Measurements from ENCODE around the gene MARCHF2.

MARCHF2 gene

DNA sequence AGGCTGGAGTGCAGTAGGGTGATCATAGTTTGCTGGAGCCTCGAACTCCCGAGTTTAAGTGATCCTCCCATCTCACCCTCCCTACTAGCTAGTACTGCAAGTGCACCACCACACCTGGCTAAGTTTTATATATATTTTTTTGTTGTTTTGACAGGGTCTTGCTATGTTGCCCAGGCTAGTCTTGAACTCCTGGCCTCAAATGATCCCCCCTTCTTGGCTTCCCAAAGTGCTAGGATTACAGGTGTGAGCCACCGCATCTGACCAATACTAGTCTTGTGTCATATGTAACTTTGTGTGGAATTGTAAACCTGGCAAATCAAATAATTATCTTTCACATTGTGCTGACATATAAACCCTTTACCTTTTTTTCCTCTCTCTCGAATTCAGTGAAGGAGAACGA is 41.9 kb downstream of the MARCHF2 start:
- no peak for DNase-seq

DNA sequence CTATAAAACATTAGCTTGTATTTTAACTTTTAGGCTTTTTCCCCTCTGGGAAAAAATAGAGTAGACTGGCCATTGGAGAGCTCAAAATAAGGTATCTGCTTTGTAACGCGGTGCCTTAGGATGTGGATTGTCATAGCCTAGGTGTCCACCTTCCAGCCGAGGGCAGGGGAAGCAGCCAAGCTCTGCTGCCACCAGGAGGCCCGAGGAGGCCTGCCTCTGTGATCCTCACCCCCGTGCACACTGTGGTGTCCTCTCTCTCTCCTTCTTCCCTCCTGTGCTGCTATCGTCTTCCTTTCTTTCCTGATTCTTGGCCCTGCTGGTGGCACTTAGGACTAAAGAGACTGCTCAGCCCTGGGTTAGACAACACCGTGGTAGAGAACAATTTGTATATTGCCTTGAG is 43.0 kb downstream of the MARCHF2 start:
- no peak for DNase-seq

DNA sequence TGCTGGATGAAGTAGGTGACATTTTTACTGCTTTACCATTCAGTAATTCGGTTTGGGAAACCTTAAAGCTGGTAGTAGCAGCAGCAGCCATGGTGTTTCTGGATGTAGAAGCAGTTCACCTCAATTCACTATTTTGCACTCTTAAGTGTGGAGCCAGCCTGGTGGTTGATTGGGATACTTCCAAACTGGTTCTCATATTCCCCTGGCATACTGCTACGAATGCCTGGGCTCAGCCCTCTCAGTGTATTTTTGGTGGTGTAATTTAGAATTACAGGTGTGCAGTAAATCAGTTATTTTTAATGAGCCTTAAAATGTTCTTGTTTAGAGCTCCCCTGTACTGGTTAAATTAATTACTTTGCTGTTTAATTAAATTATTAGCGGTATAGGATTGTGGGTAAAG is 44.1 kb downstream of the MARCHF2 start:
- no peak for DNase-seq

DNA sequence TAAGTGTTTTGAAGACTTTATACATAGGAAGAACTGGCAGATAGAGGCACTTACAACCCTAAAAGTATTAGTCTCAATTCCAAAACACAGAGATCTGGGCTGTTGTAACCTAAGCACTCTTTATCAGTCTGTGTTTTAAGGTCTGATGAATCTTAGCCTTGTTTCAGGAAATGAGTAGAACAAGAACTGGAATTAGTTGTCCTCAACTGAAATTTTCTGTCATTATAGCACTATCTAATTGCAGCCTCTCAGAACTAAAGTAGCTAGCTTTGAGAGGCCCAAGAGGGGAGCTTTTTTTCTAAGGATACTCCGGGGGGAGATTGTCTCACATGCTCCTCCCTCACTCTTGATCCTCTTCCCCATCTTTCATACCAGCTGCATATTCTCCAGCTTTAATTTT is 44.7 kb downstream of the MARCHF2 start:
- DNase-seq: no peak

DNA sequence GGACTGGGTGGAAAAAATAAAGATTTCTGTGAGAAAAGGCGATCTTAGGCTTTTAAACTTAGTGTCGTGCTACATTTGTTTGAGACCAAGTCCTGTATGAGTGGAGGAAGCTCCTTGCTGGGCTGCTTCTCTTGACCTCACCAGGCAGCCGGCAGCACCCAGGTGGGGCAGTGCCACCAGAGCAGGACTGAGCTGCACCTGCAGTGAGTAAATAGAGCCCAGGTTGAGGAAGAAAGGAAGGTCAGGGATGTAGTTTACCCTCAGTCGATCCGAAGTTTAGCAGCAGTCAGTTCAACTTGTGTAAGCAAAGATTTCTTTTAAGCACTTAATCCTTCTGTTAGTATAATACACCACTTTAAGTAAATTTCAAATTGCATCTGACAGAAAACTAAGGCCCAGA is 45.3 kb downstream of the MARCHF2 start:
- DNase-seq: no peak

DNA sequence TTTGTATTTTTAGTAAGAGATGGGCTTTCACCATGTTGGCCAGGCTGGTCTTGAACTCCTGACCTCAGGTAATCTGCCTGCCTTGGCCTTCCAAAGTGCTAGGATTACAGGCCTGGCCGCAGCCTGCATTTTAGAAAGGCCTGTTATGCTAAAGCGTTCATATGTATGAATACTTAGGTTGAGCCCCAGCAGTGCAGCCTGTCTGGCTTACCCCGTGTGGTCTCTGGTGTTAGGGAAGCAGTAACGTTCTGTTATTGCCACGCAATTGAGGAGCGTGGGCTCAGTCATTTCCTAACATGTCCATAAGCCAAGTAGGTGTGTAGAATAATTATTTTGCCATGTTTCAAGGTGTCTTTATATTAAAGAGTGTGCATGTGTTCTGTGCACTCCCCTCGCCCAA is 46.0 kb downstream of the MARCHF2 start:
- DNase-seq: no peak

DNA sequence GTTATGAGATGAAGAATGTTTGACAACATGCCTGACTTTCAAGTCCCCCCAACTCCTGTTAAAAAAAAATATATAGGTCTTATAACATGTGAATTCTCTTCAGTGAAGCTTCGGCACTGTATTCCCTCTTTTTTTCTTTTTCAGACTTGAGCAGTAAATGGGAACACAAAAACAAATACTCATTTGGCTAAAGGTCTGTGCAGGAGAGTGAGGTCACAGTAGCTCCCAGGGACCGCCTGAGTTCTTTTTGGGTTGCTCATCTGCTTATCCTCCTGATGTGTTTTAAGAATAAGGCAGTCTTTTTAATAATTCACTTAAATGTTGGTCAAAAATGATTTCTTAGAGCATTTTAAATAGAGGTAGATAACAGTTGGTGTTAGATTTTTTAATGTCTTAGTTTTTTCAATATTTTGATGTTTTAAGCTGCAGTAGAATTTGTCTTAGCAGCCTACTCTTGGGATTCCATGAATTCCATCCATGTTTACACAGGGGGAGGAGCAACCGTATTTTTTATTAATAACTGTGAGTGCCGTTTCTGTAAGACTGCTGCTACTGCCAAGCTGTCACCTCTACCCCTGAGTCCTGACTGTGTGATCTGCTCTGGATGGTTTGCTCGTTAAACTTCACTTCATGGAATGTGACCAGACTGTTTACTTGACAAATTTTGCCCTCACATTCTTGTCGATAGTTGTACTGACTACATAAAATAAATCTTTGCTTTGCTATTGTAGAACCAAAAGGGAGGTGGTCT is 46.6 kb downstream of the MARCHF2 start:
- no peak for DNase-seq

DNA sequence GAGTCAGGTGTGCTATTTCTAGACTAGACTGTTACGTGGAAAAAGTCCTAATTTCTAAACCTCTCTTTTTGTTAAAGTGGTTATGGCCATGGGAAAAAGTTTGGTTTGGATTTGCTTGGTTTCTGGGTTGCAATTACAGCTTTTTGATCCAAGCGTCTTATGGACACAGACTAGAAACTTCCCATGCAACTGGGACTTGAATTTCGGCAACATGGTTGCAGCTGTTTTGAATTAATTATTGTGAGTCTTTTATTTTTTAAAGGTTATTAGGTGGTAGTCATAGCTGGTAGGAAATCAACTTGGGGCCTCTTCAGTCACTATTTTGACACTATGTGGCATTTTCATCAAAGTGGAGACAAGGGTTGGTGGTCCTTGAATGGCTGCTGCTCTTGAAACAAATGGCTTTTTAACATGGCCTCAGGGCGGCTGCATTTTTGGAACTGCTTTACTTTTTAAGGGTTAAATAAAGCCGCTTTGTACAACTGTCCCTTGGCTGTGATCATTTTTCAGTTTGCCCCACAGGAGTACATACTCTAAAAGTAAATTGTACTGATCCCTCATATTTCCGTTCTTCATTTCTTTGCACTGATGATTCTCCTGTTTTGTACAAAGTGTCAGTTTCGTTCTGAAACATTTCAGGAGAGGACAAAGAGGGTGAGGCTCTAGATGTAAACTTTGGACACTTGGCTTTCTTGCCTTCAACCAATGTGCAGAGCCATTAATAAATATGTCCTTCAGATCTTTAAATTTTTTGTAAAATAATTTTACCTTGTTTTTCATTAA is 47.6 kb downstream of the MARCHF2 start:
- DNase-seq: no peak

DNA sequence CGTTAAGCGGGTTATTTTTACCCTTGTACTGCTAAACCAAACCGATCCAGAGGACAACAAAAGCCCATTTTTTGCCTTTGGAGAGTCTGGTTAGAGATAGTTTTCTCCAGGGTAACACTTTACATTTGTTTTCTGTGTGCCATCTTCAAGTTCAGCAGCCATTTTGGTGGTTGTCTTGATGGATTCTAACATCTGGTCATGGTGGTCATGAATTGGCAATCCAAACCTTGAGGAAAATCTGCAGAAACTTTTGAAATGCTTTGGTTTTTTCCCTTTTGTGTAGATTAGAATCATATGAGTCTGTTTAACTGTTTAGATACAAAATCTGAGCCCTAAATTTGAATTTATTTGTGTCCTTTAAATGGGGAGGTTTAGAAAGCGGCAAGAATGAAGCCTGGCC is 48.3 kb downstream of the MARCHF2 start:
- no peak for DNase-seq

DNA sequence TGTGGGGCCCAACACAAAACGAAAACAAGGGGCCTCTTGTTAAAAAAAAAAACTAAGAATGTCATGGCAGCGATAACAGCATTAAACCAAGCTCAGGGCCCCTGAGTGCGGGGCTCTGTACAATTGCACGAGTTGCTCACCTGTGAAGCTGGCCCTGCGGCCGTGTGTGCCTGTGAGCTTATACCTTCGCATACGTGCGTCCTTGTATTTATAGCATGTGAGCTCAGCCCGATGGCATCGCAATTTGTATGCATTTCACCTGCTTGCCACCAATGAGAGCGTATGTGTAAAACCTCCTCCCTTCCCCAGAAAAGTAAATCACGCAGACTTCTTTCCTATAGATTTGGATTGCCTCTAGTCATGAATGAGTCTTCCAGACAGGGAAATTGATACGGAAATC is 48.8 kb downstream of the MARCHF2 start:
- no peak for DNase-seq

DNA sequence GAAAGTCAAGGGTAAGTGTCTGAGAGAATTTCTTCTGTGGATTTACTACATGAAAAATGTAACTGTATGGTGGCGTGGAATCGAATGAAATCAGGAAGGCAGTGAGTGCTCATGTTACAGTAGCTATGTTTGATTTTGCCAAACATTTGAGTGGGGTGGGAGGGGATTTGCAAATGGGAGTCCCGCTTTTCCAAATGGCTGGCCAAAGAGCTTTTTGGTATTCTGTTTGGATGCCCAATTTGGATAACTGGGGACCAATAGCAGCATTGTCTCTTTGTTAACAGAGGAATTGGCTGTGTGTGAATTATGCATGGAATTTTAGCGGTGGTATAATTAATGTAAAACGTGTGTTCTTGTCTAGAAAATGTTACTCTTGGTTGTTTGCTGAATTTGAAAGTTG is 49.5 kb downstream of the MARCHF2 start:
- no peak for DNase-seq

DNA sequence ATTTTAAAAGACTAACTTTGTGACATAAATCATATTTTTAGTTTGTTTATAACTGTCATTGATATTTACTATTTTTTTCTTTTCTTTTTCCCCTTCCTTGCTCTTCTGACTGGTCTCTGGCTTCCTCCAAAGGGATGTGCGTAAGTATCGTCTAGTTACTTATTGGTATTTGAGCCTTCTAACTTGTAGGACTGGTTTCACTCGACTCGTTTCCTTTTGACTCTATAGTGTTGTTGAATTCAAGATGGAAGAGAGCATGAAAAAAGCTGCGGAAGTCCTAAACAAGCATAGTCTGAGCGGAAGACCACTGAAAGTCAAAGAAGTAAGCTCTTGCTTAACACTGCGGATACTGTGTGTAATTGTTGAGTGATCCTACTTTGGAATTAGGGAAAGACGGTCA is 50.3 kb downstream of the MARCHF2 start:
- DNase-seq: no peak

DNA sequence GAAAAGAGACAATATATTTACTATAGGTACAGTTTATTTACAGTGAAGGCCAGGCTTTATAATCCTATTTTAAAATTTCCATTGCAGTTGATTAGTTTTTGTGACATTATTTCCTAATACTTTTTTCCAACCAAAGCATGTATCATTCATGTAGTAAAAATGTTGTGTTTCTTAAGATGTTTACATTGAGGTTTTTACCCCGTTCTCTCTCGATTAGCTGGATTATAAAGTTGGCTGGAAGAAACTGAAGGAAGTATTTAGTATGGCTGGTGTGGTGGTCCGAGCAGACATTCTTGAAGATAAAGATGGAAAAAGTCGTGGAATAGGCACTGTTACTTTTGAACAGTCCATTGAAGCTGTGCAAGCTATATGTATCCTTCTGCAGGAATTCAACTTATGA is 52.9 kb downstream of the MARCHF2 start:
- DNase-seq: no peak

DNA sequence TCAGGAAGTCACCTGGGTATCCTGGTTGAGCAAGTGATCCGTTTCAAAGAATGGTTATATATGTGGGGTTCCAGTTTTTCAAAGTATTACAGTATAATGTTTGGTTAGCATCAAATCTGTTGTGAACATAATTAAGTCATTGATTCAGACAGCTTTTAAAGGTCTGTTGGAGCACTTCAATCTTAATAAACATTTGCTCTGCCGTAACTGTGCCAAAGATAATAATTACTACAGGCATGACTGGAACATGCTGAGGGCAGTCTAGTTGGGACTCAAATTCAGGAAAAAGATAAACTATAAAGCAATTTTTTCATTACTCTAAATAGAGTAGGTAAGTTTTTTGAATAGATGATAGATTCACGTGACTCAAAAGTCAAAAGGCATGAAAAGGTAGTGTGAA is 55.0 kb downstream of the MARCHF2 start:
- no peak for DNase-seq

DNA sequence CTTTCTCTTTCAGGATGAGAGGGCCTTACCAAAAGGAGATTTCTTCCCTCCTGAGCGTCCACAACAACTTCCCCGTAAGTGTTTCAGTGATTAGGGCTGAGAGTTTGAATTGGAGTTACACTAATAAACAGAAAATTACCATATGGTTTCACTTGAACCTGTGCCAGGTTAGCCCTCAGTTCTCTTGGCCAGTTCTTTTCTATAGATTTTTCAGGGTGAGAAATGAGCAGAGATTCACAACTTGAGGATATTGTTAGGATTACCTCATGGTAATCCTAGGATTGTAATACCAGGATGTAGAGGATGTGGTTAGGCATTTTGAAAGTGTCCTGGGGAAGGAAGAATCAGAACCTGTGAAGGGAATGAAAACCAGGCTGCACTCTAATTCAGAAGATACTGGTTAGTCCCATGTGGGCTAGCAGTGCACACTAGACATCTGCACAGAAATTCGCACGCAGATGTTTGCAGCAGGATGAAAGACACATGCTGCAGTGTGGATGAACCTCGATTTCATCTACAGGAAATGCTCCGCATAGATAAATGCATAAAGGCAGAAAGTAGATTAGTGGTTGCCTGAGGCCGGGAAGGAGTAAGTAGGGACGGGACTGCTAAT is 55.8 kb downstream of the MARCHF2 start:
- DNase-seq: no peak

DNA sequence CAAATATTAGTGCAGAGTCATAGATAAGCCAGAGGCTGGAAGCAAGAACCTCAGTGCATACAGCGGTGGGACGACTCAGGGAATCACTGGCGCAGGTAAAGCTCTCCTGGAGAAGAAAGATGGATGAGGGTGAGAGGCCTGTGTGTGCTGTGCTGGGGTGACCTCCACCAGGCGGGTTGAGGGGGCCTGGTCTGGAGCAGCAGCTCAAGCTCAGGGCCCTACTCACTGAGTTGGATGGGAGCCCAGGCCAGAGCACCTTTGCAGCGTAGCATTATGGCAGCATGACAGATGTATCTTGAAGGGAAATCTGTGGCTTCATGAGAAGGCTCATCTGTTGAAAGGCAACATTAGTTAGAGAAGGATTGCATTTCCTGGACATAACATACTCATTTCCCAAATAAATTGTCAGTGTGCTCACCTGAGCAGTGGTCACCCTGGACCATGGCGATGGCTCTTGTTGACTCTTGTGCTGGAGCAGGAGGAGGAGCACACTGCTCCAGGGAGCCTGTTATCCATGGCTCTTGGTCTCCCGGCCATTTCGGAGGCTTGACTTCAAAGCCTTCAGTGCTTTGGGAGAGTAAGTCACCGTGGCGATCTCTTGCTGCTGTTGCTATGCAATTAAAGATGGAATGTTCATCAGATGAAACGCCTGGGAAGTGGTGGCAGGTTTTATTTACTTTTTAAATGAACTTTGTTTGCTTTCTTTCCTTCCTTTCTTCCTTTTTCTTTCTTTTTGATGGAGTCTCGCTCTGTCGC is 56.7 kb downstream of the MARCHF2 start:
- DNase-seq: no peak

DNA sequence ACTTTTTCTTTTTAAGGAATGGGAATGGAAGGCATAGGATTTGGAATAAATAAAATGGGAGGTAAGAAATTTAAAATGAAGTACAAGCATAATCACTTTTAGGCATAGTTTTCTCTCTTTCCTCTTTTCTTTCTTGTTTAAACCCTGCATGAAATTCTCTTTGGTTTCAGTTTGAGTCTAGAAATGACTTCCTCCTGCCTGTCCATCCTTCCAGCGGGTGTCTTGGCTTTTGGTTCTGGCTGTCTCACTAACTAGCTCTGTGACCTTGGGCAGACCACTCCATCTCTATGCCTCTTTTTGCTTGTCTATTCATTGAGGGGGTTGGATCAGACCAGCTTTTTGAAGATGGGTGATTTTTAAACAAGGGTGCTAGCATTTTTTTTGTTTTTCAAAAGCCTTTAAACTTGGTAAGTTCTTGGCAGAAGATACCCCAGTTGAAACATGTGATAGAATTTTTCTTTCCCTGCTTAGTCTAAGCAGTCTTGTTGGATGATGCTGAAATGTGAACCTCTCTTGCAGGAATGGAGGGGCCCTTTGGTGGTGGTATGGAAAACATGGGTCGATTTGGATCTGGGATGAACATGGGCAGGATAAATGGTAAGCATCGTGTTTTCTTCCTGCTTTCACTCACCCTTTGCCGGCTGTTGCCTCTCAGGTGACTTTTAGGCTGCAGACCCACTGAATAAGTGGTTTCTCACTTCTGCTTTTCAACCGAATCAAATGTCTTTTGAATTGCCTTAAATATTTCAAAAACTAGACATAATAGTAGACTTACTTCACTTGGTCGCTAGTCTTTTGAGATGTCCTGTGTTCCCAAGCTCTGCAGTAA is 60.8 kb downstream of the MARCHF2 start:
- DNase-seq: no peak

DNA sequence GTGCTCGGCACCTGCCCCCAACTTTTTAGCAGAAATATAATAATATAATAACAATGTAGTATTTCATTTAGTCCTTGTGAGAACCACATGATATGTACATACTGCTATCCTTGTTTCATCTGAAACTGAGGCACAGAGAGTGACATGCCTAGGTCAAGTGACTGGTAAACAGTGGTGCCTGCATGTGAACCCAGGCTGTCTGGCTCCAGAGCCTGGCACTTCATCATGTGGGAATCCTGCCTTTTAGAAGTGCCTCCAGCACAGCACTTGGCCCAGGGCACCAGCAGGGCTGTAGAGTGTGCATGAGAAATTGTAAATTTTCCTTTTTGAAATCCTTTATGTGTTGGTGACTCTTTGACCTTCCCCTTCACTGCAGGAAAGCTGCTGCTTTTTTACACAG is 61.9 kb downstream of the MARCHF2 start:
- DNase-seq: no peak

DNA sequence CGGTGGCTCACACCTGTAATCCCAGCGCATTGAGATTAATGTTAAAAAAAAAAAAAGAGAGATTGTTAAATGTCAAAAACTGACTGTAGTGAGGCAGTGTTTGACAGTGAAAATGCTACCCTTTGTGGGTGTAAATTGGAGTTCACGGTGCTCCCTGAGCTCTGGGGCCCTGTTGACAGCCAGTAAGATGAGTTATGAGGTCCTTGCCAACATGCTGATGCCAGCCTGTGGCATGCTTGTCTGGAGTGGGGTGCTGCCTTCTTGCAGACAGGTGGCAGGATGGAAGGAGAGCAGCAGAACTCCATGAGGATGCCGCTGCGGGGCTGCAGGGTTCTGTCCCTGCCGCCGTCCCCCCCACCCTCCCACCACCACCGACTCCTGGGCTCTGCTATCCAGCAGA is 63.4 kb downstream of the MARCHF2 start:
- no peak for DNase-seq

DNA sequence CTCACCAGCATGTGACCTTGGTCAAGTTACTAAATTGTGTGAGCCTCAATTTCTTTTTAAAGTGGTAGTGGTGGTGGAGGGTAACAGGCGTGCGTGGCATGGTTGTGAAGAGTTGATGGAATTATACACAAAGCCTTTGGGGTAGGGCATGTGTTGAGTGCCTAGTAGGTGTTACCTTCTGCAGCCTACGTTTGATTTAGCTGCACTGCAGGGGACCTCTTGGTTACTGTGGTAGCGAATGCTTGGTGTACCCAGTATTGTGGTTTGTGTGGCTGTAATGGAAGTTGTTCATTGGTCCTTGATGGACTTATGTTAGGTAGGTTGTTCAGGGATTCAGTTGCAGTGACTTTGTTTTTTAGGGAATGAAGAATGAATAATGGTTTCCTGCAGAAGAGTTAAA is 64.8 kb downstream of the MARCHF2 start:
- no peak for DNase-seq

DNA sequence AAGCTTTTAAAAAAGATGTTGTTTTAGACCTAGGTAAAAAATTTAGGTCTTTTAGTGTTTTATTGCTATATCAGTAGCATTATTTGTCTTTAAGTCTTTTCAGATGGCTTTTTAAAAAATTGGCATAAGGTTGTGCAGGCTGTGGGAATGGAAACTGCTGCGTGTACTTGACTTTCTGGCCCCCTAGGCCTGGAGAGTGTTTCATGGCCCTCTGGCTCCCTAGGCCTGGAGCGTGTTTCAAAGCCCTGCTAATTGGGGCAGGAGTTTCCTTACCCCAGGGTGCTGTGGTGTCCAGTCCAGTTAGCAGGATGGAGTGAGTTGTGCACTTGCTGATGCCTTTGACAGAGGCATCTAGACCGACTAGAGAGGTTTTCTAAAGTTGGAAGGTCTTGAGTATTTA is 65.5 kb downstream of the MARCHF2 start:
- no peak for DNase-seq

DNA sequence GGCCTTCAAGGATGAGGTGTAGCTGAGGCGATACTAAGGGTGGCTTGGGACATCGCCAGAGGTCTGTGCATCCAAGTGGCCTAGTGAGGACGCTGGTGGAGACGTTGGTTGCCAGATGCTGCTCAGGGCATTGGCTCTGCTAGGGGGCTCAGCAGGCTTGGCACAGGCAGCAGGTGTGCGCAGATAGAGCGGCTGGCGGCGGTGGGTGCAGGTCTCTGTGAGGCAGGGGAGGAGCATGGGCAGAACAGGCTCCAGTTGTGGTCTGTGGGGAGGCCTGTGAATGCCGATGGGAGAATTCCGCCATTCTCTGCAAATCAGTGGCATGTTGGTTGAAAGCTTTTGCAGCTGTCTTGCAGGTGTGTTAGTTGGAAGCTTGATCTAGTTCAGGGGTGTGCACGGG is 68.1 kb downstream of the MARCHF2 start:
- no peak for DNase-seq

DNA sequence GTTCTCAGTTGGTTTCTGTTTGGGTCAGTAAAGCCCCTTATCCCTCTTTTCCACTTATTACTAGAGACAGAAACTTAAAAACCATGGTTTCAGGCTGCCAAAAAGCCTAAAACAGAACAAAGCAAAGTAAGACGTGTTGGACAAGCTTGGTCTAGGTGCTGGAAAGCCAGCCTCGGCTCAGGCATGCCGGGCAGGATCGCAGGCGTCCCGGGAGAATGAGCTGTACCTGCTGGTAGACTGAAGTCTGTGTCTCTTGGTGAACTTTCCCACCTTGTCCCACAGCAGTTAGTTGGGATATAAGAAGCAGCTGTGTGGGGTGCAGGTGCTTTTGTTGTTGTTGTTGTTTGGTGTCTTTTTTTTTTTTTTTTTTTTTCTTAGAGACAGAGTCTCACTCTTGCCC is 68.5 kb downstream of the MARCHF2 start:
- no peak for DNase-seq

Data from NCI-H1417 treated with DMSO at 0.1 percent for 48 hours (cell line).